Liver (tissue), 9 donors: ENCODE results near the gene TRIM71. TPM values are rescaled to one million over a fixed set of nuclear protein-coding genes. Genes with fewer than 3 reads are reported as not detected.

Experiments used
- DNase-seq: peaks from one replicate; pipeline ENCODE4 v3.0.0-alpha.2; 2017; ENCODE audit warnings: low spot score
- H3K27ac ChIP-seq, 2 donors: one replicate each; pipeline ENCODE4 v1.7.0; 2013; ENCODE audit warnings: inconsistent platforms in 2 of 2, low read length in 2 of 2, control low read depth in 1 of 2, low read depth in 1 of 2, mild to moderate bottlenecking in 1 of 2
- H3K27me3 ChIP-seq, 4 donors: one replicate each; pipeline versions ENCODE4 v1.6.1 to v1.7.0; 2013; ENCODE audit warnings: low read length in 3 of 4, inconsistent platforms in 1 of 4, mild to moderate bottlenecking in 1 of 4, moderate library complexity in 1 of 4; ENCODE audit not compliant: control insufficient read depth in 4 of 4, insufficient read depth in 4 of 4
- H3K36me3 ChIP-seq, 4 donors: one replicate each; pipeline versions ENCODE4 v1.6.1 to v1.7.0; 2013; ENCODE audit warnings: low read length in 3 of 4, mild to moderate bottlenecking in 3 of 4, low read depth in 1 of 4, moderate library complexity in 1 of 4; ENCODE audit not compliant: control insufficient read depth in 4 of 4, insufficient read depth in 3 of 4
- H3K4me1 ChIP-seq, 4 donors: one replicate each; pipeline versions ENCODE4 v1.6.1 to v1.7.0; 2013; ENCODE audit warnings: low read length in 3 of 4, mild to moderate bottlenecking in 3 of 4, moderate library complexity in 1 of 4; ENCODE audit not compliant: control insufficient read depth in 4 of 4, insufficient read depth in 4 of 4
- H3K4me3 ChIP-seq, 3 donors: one replicate each; pipeline versions ENCODE4 v1.6.1 to v1.7.0; 2013; ENCODE audit warnings: low read length in 3 of 3, control low read depth in 1 of 3, low read depth in 1 of 3, mild to moderate bottlenecking in 1 of 3
- H3K9ac ChIP-seq, 2 donors: one replicate each; pipeline ENCODE4 v1.7.0; 2013; ENCODE audit warnings: low read length in 2 of 2, mild to moderate bottlenecking in 2 of 2, moderate library complexity in 2 of 2, control low read depth in 1 of 2, low read depth in 1 of 2
- H3K9me3 ChIP-seq, 4 donors: one replicate each; pipeline versions ENCODE4 v1.6.1 to v1.7.0; 2013; ENCODE audit warnings: low read length in 3 of 4; ENCODE audit not compliant: control insufficient read depth in 4 of 4
- ATF3 ChIP-seq: IDR thresholded peaks from 2 replicates; pipeline ENCODE4 v1.6.1; 2016; ENCODE audit warnings: antibody characterized with exemption
- CTCF ChIP-seq: fragments of 150-350 bp; IDR thresholded peaks from 2 replicates; pipeline ENCODE4 v1.5.1; 2017; ENCODE audit warnings: improper control_type of control experiment, low read depth, low read length; ENCODE audit not compliant: missing input control
- EGR1 ChIP-seq, 2 donors: IDR thresholded peaks; 2 replicates each; pipeline ENCODE4 v1.6.1; 2016 to 2018; ENCODE audit warnings: antibody characterized with exemption in 2 of 2, low read depth in 2 of 2
- FOXA1 ChIP-seq: IDR thresholded peaks from 2 replicates; pipeline ENCODE4 v1.6.1; 2016; ENCODE audit warnings: antibody characterized with exemption
- FOXA2 ChIP-seq: IDR thresholded peaks from 2 replicates; pipeline ENCODE4 v1.6.1; 2016; ENCODE audit warnings: antibody characterized with exemption
- GABPA ChIP-seq, 2 donors: IDR thresholded peaks in 1 of 2; conservative IDR thresholded peaks in 1 of 2; 2 replicates each; pipeline ENCODE4 v1.6.1; 2016; ENCODE audit warnings: antibody characterized with exemption in 2 of 2, mild to moderate bottlenecking in 1 of 2, moderate library complexity in 1 of 2
- HNF4A ChIP-seq, 2 donors: conservative IDR thresholded peaks; 2 replicates each; pipeline ENCODE4 v1.6.1; 2016; ENCODE audit warnings: antibody characterized with exemption in 2 of 2, mild to moderate bottlenecking in 2 of 2
- JUND ChIP-seq, 2 donors: IDR thresholded peaks; 2 replicates each; pipeline ENCODE4 v1.6.1; 2016; ENCODE audit warnings: antibody characterized with exemption in 2 of 2
- NR2F2 ChIP-seq: IDR thresholded peaks from 2 replicates; pipeline ENCODE4 v1.6.1; 2016; ENCODE audit warnings: antibody characterized with exemption
- RAD21 ChIP-seq, 2 donors: IDR thresholded peaks; 2 replicates each; pipeline ENCODE4 v1.6.1; 2016; ENCODE audit warnings: antibody characterized with exemption in 2 of 2, mild to moderate bottlenecking in 2 of 2
- REST ChIP-seq: IDR thresholded peaks from 2 replicates; pipeline ENCODE4 v1.6.1; 2016; ENCODE audit warnings: antibody characterized with exemption, mild to moderate bottlenecking
- RXRA ChIP-seq, 2 donors: IDR thresholded peaks; 2 replicates each; pipeline ENCODE4 v1.6.1; 2017 to 2018; ENCODE audit warnings: antibody characterized with exemption in 2 of 2, mild to moderate bottlenecking in 1 of 2
- SP1 ChIP-seq: IDR thresholded peaks from 2 replicates; pipeline ENCODE4 v1.6.1; 2018; ENCODE audit warnings: antibody characterized with exemption, mild to moderate bottlenecking
- TAF1 ChIP-seq: conservative IDR thresholded peaks from 2 replicates; pipeline ENCODE4 v1.6.1; 2016; ENCODE audit warnings: antibody characterized with exemption, mild to moderate bottlenecking
- YY1 ChIP-seq: IDR thresholded peaks from 2 replicates; pipeline ENCODE4 v1.6.1; 2016; ENCODE audit warnings: antibody characterized with exemption, mild to moderate bottlenecking
- ZBTB33 ChIP-seq: IDR thresholded peaks from 2 replicates; pipeline ENCODE4 v1.6.1; 2016; ENCODE audit warnings: antibody characterized with exemption
- WGBS: extraction: QIAGEN DNeasy Blood & Tissue Kit; methylation state at CpG from one replicate; pipeline ENCODE4 v1.1.7; 2013; 5-methylcytosine and 5-hydroxymethylcytosine counted together
- polyA plus RNA-seq, 2 donors: library from polyadenylated mRNA; stranded (reverse) in 1 of 2; unstranded in 1 of 2; fragments of 200-250 nt in 1 of 2; fragments of >200 nt in 1 of 2; fragmentation: Nextera tagmentation in 1 of 2; extraction: Ambion mirVana in 1 of 2; gene quantifications; one replicate each; pipeline versions ENCODE4 v1.2.1 to v1.2.3, GENCODE V29; 2013 to 2015
- total RNA-seq, 2 donors: library from RNA; depleted of rRNA; stranded (reverse); fragments of >200 nt; gene quantifications; one replicate each; pipeline ENCODE4 v1.2.3, GENCODE V29; 2014
- donor health status: healthy.
- donor health status: healthy.
- donor health status: healthy.
- donor health status: healthy.
- donor health status: healthy.

The TRIM71 gene
- total and polyA plus RNA-seq, 4 donors: under 0.01 to 9.1 TPM; not detected in 2

GRCh38 chr3:32892625-32893598 lies 75.1 kb downstream of the TRIM71 start:
- H3K36me3 ChIP-seq: no peaks in the 10 kb centered on the region
- H3K27me3 ChIP-seq: peaks cover 0 to 3% (median 0%) of the 10 kb centered on the region in 4 donors
- H3K4me3 ChIP-seq: no peak overlapping the region
- no peaks in the 10 kb centered on the region for H3K4me1 ChIP-seq
- TF ChIP-seq RXRA (IDR thresholded peaks at IDR 0.05): no peak
- no peak for TF ChIP-seq YY1
- no peak for TF ChIP-seq JUND (IDR thresholded peaks at IDR 0.05)
- H3K9ac ChIP-seq: no peak overlapping the region
- H3K27ac ChIP-seq: no peak overlapping the region
- H3K9me3 ChIP-seq: no peaks in the 10 kb centered on the region
- DNase-seq: no peak
- WGBS: 70% methylated on average over 8 of the region's 8 CpGs

- Histone ChIP-seq H3K36me3 (no peaks in the 10 kb centered on the region), H3K27ac (no peak overlapping the region), H3K4me3 (no peak overlapping the region), H3K27me3 (peaks cover 0 to 5% (median 0%) of the 10 kb centered on the region in 4 donors), H3K9me3 (no peaks in the 10 kb centered on the region), H3K9ac (no peak overlapping the region), H3K4me1 (no peaks in the 10 kb centered on the region)
- no peak for DNase-seq
- no peak for TF ChIP-seq NR2F2
- TF ChIP-seq SP1: no peak
- TF ChIP-seq ZBTB33: no peak
- TF ChIP-seq RXRA (IDR thresholded peaks at IDR 0.05): no peak
- 85% methylated on average over 2 of the region's 2 CpGs for WGBS
Observed at GRCh38 chr3:32894977-32895376, 77.2 kb downstream of the TRIM71 start.

GRCh38 chr3:32895701-32896100 lies 77.9 kb downstream of the TRIM71 start:
- no peaks in the 10 kb centered on the region for H3K9me3 ChIP-seq
- 94% methylated on average over 2 of the region's 2 CpGs for WGBS
- DNase-seq: no peak
- H3K9ac ChIP-seq: no peak overlapping the region
- no peak overlapping the region for H3K4me3 ChIP-seq
- H3K27me3 ChIP-seq: peaks cover 0 to 7% (median 0%) of the 10 kb centered on the region in 4 donors
- H3K4me1 ChIP-seq: no peaks in the 10 kb centered on the region
- H3K36me3 ChIP-seq: no peaks in the 10 kb centered on the region
- TF ChIP-seq GABPA (IDR thresholded peaks at IDR 0.05 in 1 of 2, conservative IDR thresholded peaks at IDR 0.05 in 1 of 2) (no peak), HNF4A (conservative IDR thresholded peaks at IDR 0.05) (no peak), YY1 (no peak), FOXA2 (no peak), CTCF (no peak), RAD21 (IDR thresholded peaks at IDR 0.05) (no peak), ATF3 (no peak), ZBTB33 (no peak), FOXA1 (no peak), JUND (IDR thresholded peaks at IDR 0.05) (no peak), REST (no peak), TAF1 (no peak), EGR1 (IDR thresholded peaks at IDR 0.05; ENCODE audit: low read depth in 2 of 2) (no peak), SP1 (no peak)
- H3K27ac ChIP-seq: no peak overlapping the region
